OCI-LY7 (cell line): ENCODE measurements around the gene MKNK2.

Experiments
- CTCF ChIP-seq: fragments of 200-600 bp; sonication (generic); conservative IDR thresholded peaks from 2 replicates; pipeline ENCODE4 v1.5.1; 2014; ENCODE audit warnings: mild to moderate bottlenecking, antibody characterized with exemption, low read length, moderate library complexity, mixed read lengths
- EZH2phosphoT487 ChIP-seq: fragments of 200-600 bp; sonication (generic); IDR thresholded peaks from 2 replicates; pipeline ENCODE4 v1.6.1; 2018; ENCODE audit warnings: low read depth, borderline replicate concordance, mild to moderate bottlenecking, mixed run types, antibody characterized with exemption, low read length, moderate library complexity, mixed read lengths

DNA sequence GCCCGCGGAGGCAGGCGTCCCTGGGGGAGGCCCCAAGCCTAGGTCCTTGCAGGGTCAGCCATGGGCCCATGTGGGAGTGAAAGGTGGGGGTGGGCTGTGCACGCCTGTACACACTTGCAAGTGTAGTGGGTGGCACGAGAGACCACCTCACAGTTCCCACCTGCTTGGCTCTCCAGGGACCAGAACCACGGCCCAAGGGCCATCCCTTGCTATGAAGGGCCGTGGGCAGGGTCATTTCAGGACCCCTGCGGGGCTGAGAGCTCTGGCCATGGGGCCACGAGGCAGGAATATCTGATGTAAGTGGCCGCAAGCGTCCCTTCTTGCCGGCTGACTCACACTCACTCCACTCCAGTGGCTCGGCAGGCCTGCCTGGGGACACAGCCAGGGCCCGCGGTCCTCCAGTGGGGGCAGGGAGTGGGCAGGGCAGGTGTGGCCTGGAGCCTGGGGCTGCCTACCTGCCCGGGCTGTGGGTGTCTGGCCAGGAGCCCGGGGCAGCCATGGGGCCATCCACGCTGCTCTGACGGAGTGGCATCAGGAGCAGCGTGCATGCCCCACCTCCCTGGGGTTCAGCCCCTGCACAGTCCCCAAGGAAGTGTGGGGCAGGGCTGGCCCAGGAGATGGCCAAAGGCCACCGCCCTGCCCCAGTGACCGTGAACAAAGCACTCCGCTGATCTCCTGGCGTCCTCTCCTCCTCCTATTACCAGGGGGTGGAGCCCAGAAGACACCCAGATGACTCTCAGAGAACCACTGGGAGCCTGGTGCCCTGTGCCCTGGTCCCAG lies 8.6 kb upstream of the MKNK2 start:
- TF ChIP-seq CTCF (no peak), EZH2phosphoT487 (no peak)
